GM12878 (cell line): Measurements from ENCODE around the gene ROBO1. TPM values are rescaled to one million over a fixed set of nuclear protein-coding genes. Genes with fewer than 3 reads are reported as not detected.

Source experiments
- ATAC-seq: fragments of 200-7000 bp; cut with Tn5 transposase; 3 replicates; pipeline ENCODE4 v1.9.1; 2020; ENCODE audit warnings: mild to moderate bottlenecking, moderate library complexity
- BruUV-seq: library from RNA; stranded (reverse); fragments of 400-500 nt; replicated peaks from 2 replicates; lab custom pipeline; 2021; lab: Mats Ljungman, UMichigan
- CTCF ChIA-PET: fragments of 300-600 bp; sonication (Branson Sonifier 250); formaldehyde crosslinking; extraction: SDS; loops from one replicate; lab custom pipeline; 2021; ENCODE audit warnings: inconsistent platforms; lab: Yijun Ruan, JAX
- POLR2A ChIA-PET: fragments of 350-600 bp; formaldehyde crosslinking; extraction: SDS; loops from one replicate; lab custom pipeline; 2021; ENCODE audit warnings: inconsistent platforms; lab: Charles Lee
- RAD21 ChIA-PET: fragments of 300-600 bp; sonication (Branson Sonifier 250); formaldehyde crosslinking; loops from one replicate; lab custom pipeline; 2023; ENCODE audit warnings: antibody characterized with exemption; ENCODE audit not compliant: unreplicated experiment; lab: Charles Lee
- SMC1A ChIA-PET: fragments of 300-600 bp; sonication (Branson Sonifier 250); formaldehyde crosslinking; loops from one replicate; lab custom pipeline; 2023; ENCODE audit not compliant: unreplicated experiment, uncharacterized antibody; lab: Charles Lee
- DNase-seq: peaks from one replicate; pipeline ENCODE4 v3.0.0-alpha.2; 2011; ENCODE audit warnings: low read depth, low spot score
- FAIRE-seq: peaks from 3 replicates; lab custom pipeline; 2011; peaks lifted over from hg19 to GRCh38; lab: Jason Lieb, UNC
- H2AFZ ChIP-seq: 2 replicates; pipeline ENCODE4 v1.6.0; 2011; ENCODE audit warnings: low read depth, low read length, control low read depth; ENCODE audit not compliant: control insufficient read depth
- H3K27ac ChIP-seq: 2 replicates; pipeline ENCODE4 v1.5.1; 2011; ENCODE audit warnings: control low read depth; ENCODE audit not compliant: control insufficient read depth, insufficient read depth
- H3K27me3 ChIP-seq, 2 experiments: replicated peaks in 1 of 2; 2 replicates each; pipeline versions ENCODE4 v1.6.0 to v1.6.1; 2011; ENCODE audit warnings: low read length in 1 of 2; ENCODE audit not compliant: control insufficient read depth in 2 of 2, insufficient read depth in 2 of 2
- H3K36me3 ChIP-seq, 2 experiments: 2 replicates each; pipeline ENCODE4 v1.5.1; 2011; ENCODE audit warnings: low read length in 1 of 2; ENCODE audit not compliant: control insufficient read depth in 2 of 2, insufficient read depth in 2 of 2
- H3K4me1 ChIP-seq: 2 replicates; pipeline ENCODE4 v1.6.1; 2011; ENCODE audit warnings: mild to moderate bottlenecking, low read length, moderate library complexity, mixed read lengths; ENCODE audit not compliant: control insufficient read depth, insufficient read depth
- H3K4me2 ChIP-seq: 2 replicates; pipeline ENCODE4 v1.6.0; 2011; ENCODE audit warnings: control low read depth; ENCODE audit not compliant: control insufficient read depth, insufficient read depth
- H3K4me3 ChIP-seq: fragments of 200-600 bp; sonication (generic); 2 replicates; pipeline ENCODE4 v1.5.1; 2016
- H3K79me2 ChIP-seq: 2 replicates; pipeline ENCODE4 v1.6.0; 2011; ENCODE audit warnings: low read length; ENCODE audit not compliant: control insufficient read depth, insufficient read depth
- H3K9ac ChIP-seq: 2 replicates; pipeline ENCODE4 v1.8.0; 2011; ENCODE audit warnings: low read length, control low read depth, mixed read lengths; ENCODE audit not compliant: control insufficient read depth, insufficient read depth
- H3K9me3 ChIP-seq: replicated peaks from 3 replicates; pipeline ENCODE4 v1.5.1; 2011; ENCODE audit warnings: mild to moderate bottlenecking, low read length; ENCODE audit not compliant: control insufficient read depth, insufficient read depth
- H4K20me1 ChIP-seq: 2 replicates; pipeline ENCODE4 v1.6.0; 2011; ENCODE audit not compliant: control insufficient read depth, insufficient read depth
- MEF2B ChIP-seq: fragments of 450-650 bp; IDR thresholded peaks from 2 replicates; pipeline ENCODE4 v1.6.1; 2018; ENCODE audit warnings: mild to moderate bottlenecking, moderate library complexity; ENCODE audit not compliant: partially characterized antibody, poor library complexity, severe bottlenecking
- RELA ChIP-seq: fragments of 450-650 bp; IDR thresholded peaks from 2 replicates; pipeline ENCODE4 v1.8.0; 2014; ENCODE audit warnings: borderline replicate concordance; ENCODE audit not compliant: partially characterized antibody
- SRF ChIP-seq, 2 experiments: IDR thresholded peaks; 2 replicates each; pipeline ENCODE4 v1.6.1; 2011; ENCODE audit warnings: low read depth in 2 of 2, low read length in 2 of 2, mild to moderate bottlenecking in 1 of 2, moderate library complexity in 1 of 2
- WGBS: methylation state at CpG from one replicate; pipeline ENCODE4 v1.1.6; 2016; ENCODE audit warnings: low lambda C conversion rate; ENCODE audit not compliant: insufficient replicate concordance, insufficient coverage; ENCODE audit errors: missing lambda C conversion rate; 5-methylcytosine and 5-hydroxymethylcytosine counted together
- in situ Hi-C: fragments of 300-500 bp; cut with MboI; formaldehyde crosslinking; loops from 9 replicates; pipeline ENCODE4 v1.14.3; 2018; ENCODE audit warnings: mixed read lengths
- intact Hi-C: fragments of 100-400 bp; cut with micrococcal nuclease; formaldehyde crosslinking; loops from one replicate; pipeline ENCODE4 v1.14.2; 2022; ENCODE audit not compliant: unreplicated experiment
- polyA plus RNA-seq, 11 experiments: library from polyadenylated mRNA; depleted of rRNA in 4 of 11; unstranded in 6 of 11; stranded (reverse) in 5 of 11; fragments of >200 nt; fragmentation: Nextera tagmentation in 4 of 11; fragmentation: Illumina TruSeq in 1 of 11; extraction: Ambion mirVana in 4 of 11; extraction: Trizol in 1 of 11; gene quantifications; 1 replicate in 1 of 11; 2 replicates in 10 of 11; pipeline versions ENCODE4 v1.2.1 to v1.2.3, GENCODE V29; 2011 to 2016; ENCODE audit warnings: inconsistent platforms in 2 of 11, missing spikeins in 2 of 11, low read depth in 1 of 11
- total RNA-seq, 4 experiments: library from RNA; depleted of rRNA in 3 of 4; stranded (reverse); fragments of >200 nt in 3 of 4; fragmentation: Illumina TruSeq in 1 of 4; extraction: Trizol in 1 of 4; gene quantifications; 2 replicates each; pipeline versions ENCODE4 v1.2.1 to v1.2.3, GENCODE V29; 2013 to 2021
- TF ChIP-seq, protein P1 (sequence below), 3 experiments: IDR thresholded peaks in 2 of 3; conservative IDR thresholded peaks in 1 of 3; 2 replicates each; pipeline ENCODE4 v1.5.1; 2011; ENCODE audit warnings: low read depth in 3 of 3, low read length in 3 of 3, mild to moderate bottlenecking in 3 of 3, control low read depth in 2 of 3, moderate library complexity in 2 of 3, inconsistent platforms in 1 of 3, mixed read lengths in 1 of 3; ENCODE audit not compliant: control insufficient read depth in 2 of 3, insufficient read depth in 1 of 3; ENCODE audit errors: extremely low read depth in 1 of 3

ROBO1 gene
- total and polyA plus RNA-seq, 10 of the 15 experiments (the other 5 are each of a cell fraction or from before 2014, with no cell fraction given): 0.29 to 46.5 (median 1.2) TPM

DNA sequence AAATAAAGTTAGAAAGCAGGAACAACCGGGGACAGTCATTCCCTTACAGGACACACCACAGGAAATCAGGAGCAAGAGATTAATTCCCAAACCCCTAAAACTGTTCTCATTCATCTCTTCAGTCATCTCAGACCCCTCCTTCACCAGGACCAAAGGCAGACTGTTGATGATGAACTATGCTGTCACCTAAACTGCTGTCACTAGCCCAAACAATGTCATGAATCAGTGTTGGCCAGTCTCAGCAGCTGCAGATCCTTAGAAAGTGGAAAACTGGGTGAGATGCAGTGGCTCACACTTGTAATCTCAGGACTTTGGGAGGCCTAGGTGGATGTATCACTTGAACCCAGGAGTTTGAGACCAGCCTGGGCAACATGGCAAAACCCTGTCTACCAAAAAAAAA, 909.6 kb downstream of the ROBO1 start:
- Histone ChIP-seq H3K9me3 (no peaks in the 10 kb centered on the region), H3K4me3 (no peak overlapping the region), H3K79me2 (no peaks in the 10 kb centered on the region), H3K9ac (no peak overlapping the region), H3K27me3 (no peaks in the 10 kb centered on the region), H3K4me2 (no peak overlapping the region), H3K27ac (no peak overlapping the region), H3K4me1 (no peaks in the 10 kb centered on the region), H3K36me3 (no peaks in the 10 kb centered on the region), H4K20me1 (no peaks in the 10 kb centered on the region)
- SMC1A ChIA-PET: interaction anchor here (0.7 to 4.4 kb wide), 11 partner anchors 9 to 173 kb away, joined by 3 to 20 read pairs (median 9); no protein-coding TSS in a partner anchor
- CTCF ChIA-PET: interaction anchor here (0.8 to 2.3 kb wide), 4 partner anchors 11 to 174 kb away, joined by 4 to 9 read pairs (median 6); no protein-coding TSS in a partner anchor
- RAD21 ChIA-PET: interaction anchor here (0.7 to 3.1 kb wide), 7 partner anchors 13 to 174 kb away, joined by 3 to 12 read pairs (median 4); no protein-coding TSS in a partner anchor
- in situ Hi-C loops (no loop called here), intact Hi-C loops (no loop called here)
- FAIRE-seq: no peak
- POLR2A ChIA-PET: interaction anchor here (0.7 kb wide), 1 partner anchor 46 kb away, joined by 4 read pairs; no protein-coding TSS in a partner anchor
- WGBS: 47% methylated on average over 1 of the region's 1 CpG
- no TSS peak for BruUV-seq
- 0 out of 3 replicates have a peak, but pooled peaks have one; percentile 27 for ATAC-seq
- no peak for DNase-seq
- TF ChIP-seq SRF (IDR thresholded peaks at IDR 0.05; ENCODE audit: low read depth in 2 of 2, low read length in 2 of 2): no peak
- TF ChIP-seq RELA: no peak
- no peak for TF ChIP-seq MEF2B
- TF ChIP-seq, protein P1, sequence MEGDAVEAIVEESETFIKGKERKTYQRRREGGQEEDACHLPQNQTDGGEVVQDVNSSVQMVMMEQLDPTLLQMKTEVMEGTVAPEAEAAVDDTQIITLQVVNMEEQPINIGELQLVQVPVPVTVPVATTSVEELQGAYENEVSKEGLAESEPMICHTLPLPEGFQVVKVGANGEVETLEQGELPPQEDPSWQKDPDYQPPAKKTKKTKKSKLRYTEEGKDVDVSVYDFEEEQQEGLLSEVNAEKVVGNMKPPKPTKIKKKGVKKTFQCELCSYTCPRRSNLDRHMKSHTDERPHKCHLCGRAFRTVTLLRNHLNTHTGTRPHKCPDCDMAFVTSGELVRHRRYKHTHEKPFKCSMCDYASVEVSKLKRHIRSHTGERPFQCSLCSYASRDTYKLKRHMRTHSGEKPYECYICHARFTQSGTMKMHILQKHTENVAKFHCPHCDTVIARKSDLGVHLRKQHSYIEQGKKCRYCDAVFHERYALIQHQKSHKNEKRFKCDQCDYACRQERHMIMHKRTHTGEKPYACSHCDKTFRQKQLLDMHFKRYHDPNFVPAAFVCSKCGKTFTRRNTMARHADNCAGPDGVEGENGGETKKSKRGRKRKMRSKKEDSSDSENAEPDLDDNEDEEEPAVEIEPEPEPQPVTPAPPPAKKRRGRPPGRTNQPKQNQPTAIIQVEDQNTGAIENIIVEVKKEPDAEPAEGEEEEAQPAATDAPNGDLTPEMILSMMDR (IDR thresholded peaks at IDR 0.05 in 2 of 3, conservative IDR thresholded peaks at IDR 0.05 in 1 of 3; ENCODE audit: control insufficient read depth in 2 of 3, extremely low read depth in 1 of 3, insufficient read depth in 1 of 3, low read depth in 3 of 3, low read length in 3 of 3): no peak
- TF ChIP-seq, all 136 proteins: peak for 0
- no peak overlapping the region for H2AFZ ChIP-seq
